Hindlimb muscle (tissue), 1 donor: Measurements from ENCODE around the gene TTC16. TPM values are rescaled to one million over a fixed set of nuclear protein-coding genes. Genes with fewer than 3 reads are reported as not detected.
"Not testable (repeated sequence)": the region's sequence is repeated elsewhere in the genome, so short reads cannot be mapped to it uniquely, and the experiment has no call there.

Experiments used
- DNase-seq: peaks from one replicate; pipeline ENCODE4 v3.0.0-alpha.2; 2013
- polyA plus RNA-seq: library from polyadenylated mRNA; unstranded; fragments of 120-200 nt; gene quantifications from one replicate; pipeline ENCODE4 v1.2.1, GENCODE V29; 2013; ENCODE audit not compliant: insufficient read length

The TTC16 gene
- polyA plus RNA-seq, 1 donor = 0.04 TPM

- DNase-seq = no peak
Observed at GRCh38 chr9:127742435-127743088, 26.7 kb downstream of the TTC16 start.

GRCh38 chr9:127744398-127745110 is 28.7 kb downstream of the TTC16 start:
- DNase-seq = no peak

GRCh38 chr9:127746959-127747569 is 31.2 kb downstream of the TTC16 start:
- DNase-seq = no peak

GRCh38 chr9:127749090-127749787 is 33.4 kb downstream of the TTC16 start:
- no peak for DNase-seq

- DNase-seq = no peak
Observed at GRCh38 chr9:127751269-127752054, 35.6 kb downstream of the TTC16 start.

- DNase-seq = no peak
Observed at GRCh38 chr9:127753148-127753547, 37.3 kb downstream of the TTC16 start.

- no peak for DNase-seq
Observed at GRCh38 chr9:127753622-127754021, 37.7 kb downstream of the TTC16 start.

GRCh38 chr9:127754099-127755060 is 38.5 kb downstream of the TTC16 start:
- no peak for DNase-seq

- no peak for DNase-seq
Observed at GRCh38 chr9:127755061-127756060, 39.5 kb downstream of the TTC16 start.

GRCh38 chr9:127756233-127756632 is 40.4 kb downstream of the TTC16 start:
- no peak for DNase-seq

- DNase-seq = not testable (repeated sequence)
Observed at GRCh38 chr9:127756776-127757175, 40.9 kb downstream of the TTC16 start.

GRCh38 chr9:127758843-127759242 is 43.0 kb downstream of the TTC16 start:
- DNase-seq = no peak

GRCh38 chr9:127761061-127761460 is 45.2 kb downstream of the TTC16 start:
- DNase-seq = no peak

GRCh38 chr9:127761491-127761956 is 45.6 kb downstream of the TTC16 start:
- no peak for DNase-seq

GRCh38 chr9:127762111-127762676 is 46.3 kb downstream of the TTC16 start:
- no peak for DNase-seq

GRCh38 chr9:127763918-127764384 is 48.1 kb downstream of the TTC16 start:
- no peak for DNase-seq

GRCh38 chr9:127765418-127765817 is 49.5 kb downstream of the TTC16 start:
- no peak for DNase-seq

GRCh38 chr9:127767410-127767809 is 51.5 kb downstream of the TTC16 start:
- DNase-seq = no peak

GRCh38 chr9:127767909-127768331 is 52.0 kb downstream of the TTC16 start:
- DNase-seq = no peak
